ENCODE data around the gene FHOD1. TPM values are rescaled to one million over a fixed set of nuclear protein-coding genes. Genes with fewer than 3 reads are reported as not detected.

The FHOD1 gene
- total RNA-seq, 4 donors from 2014 or later: 7.7 to 28.8 (median 15.3) TPM

DNA sequence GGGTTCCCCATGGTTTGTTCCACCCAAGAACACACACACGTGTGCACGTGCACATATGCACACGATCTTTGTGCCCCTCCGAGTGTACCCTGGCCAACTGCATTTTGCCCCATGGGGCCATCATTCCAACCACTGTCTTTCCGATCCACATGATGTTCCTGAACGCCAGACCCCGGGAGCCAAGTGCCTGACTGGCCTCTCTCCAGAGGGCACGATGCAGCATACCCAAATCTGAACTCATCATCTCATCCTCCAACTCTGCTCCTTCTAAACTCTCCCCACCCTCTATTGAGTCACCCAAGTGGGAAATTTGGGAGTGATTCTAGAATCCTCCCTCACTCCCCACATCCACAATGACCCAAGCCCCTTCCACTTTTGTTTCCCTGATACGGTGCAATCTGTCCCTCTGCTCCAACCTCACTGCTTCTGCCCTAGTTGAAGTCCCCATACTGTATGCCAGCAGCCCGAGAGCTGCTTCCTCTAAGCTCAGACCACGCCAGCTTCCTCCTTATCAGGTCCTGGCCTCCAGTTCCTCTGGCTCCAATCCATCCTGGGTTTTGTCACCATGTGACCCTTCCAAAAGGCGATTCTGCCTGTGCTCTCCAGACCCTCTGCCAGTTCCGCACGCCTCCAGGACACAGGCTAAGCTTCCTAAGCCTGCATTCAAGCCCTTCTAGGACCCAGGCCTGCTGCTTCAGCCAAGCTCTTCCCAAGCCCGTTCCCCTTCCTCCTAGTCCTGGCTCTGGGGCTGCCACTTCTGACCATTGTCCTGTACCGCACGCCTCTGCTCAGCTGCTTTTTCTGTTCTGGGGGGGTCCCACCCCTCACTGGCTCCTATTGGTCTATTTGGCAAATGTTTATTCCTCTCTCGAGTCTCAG is 30.4 kb downstream of the FHOD1 start:
- H3K4me3 ChIP-seq: no peak overlapping the region
- peaks cover 13% of the 10 kb centered on the region for H3K4me1 ChIP-seq
- no peaks in the 10 kb centered on the region for H3K9me3 ChIP-seq
- H3K27me3 ChIP-seq: no peaks in the 10 kb centered on the region
- H3K36me3 ChIP-seq: no peaks in the 10 kb centered on the region
- DNase-seq (ENCODE audit: low spot score in 2 of 2): no peak
- TF ChIP-seq POLR2AphosphoS5 (IDR thresholded peaks at IDR 0.05) (no peak), POLR2A (IDR thresholded peaks at IDR 0.05) (no peak), EP300 (IDR thresholded peaks at IDR 0.05) (no peak)
- TF ChIP-seq, protein P1, sequence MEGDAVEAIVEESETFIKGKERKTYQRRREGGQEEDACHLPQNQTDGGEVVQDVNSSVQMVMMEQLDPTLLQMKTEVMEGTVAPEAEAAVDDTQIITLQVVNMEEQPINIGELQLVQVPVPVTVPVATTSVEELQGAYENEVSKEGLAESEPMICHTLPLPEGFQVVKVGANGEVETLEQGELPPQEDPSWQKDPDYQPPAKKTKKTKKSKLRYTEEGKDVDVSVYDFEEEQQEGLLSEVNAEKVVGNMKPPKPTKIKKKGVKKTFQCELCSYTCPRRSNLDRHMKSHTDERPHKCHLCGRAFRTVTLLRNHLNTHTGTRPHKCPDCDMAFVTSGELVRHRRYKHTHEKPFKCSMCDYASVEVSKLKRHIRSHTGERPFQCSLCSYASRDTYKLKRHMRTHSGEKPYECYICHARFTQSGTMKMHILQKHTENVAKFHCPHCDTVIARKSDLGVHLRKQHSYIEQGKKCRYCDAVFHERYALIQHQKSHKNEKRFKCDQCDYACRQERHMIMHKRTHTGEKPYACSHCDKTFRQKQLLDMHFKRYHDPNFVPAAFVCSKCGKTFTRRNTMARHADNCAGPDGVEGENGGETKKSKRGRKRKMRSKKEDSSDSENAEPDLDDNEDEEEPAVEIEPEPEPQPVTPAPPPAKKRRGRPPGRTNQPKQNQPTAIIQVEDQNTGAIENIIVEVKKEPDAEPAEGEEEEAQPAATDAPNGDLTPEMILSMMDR (IDR thresholded peaks at IDR 0.05): no peak
- WGBS: 81% methylated on average over 18 of the region's 18 CpGs
- H3K27ac ChIP-seq: no peak overlapping the region

- Histone ChIP-seq H3K4me1 (peaks cover 13% of the 10 kb centered on the region), H3K9me3 (no peaks in the 10 kb centered on the region), H3K4me3 (no peak overlapping the region), H3K27me3 (no peaks in the 10 kb centered on the region), H3K27ac (no peak overlapping the region), H3K36me3 (no peaks in the 10 kb centered on the region)
- TF ChIP-seq POLR2A (IDR thresholded peaks at IDR 0.05): no peak
- TF ChIP-seq EP300 (IDR thresholded peaks at IDR 0.05): no peak
- TF ChIP-seq, protein P1 (IDR thresholded peaks at IDR 0.05): no peak
- 74% methylated on average over 5 of the region's 5 CpGs for WGBS
- no peak for DNase-seq (ENCODE audit: low spot score in 2 of 2)
Observed at GRCh38 chr16:67215706-67216105, 31.6 kb downstream of the FHOD1 start.

GRCh38 chr16:67213197-67214019 is 33.9 kb downstream of the FHOD1 start:
- H3K36me3 ChIP-seq: peaks cover 4% of the 10 kb centered on the region
- WGBS: 84% methylated on average over 8 of the region's 8 CpGs
- H3K27me3 ChIP-seq: no peaks in the 10 kb centered on the region
- H3K4me1 ChIP-seq: peaks cover 13% of the 10 kb centered on the region
- H3K4me3 ChIP-seq: no peak overlapping the region
- no peak for TF ChIP-seq POLR2AphosphoS5 (IDR thresholded peaks at IDR 0.05)
- H3K27ac ChIP-seq: no peak overlapping the region
- no peaks in the 10 kb centered on the region for H3K9me3 ChIP-seq
- DNase-seq (ENCODE audit: low spot score in 2 of 2): no peak

DNA sequence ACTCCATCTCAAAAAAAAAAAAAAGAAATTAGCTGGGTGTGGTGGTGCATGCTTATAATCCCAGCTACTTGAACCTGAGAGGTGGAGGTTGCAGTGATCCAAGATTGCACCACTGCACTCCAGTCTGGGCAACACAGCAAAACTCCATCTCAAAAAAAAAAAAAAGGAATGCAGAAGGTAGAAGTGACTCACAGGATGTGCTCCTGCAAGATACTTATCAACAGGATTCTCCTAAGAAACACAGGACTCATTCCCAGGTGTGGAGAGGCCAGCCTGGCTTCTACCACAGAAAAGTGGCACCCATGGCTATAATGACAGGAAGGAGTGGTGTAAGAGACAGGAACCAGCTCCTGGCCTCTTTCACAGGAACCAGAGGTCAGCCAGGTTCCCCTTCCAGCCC is 34.5 kb downstream of the FHOD1 start:
- Histone ChIP-seq H3K27ac (no peak overlapping the region), H3K4me1 (peaks cover 15% of the 10 kb centered on the region), H3K36me3 (peaks cover 4% of the 10 kb centered on the region), H3K27me3 (no peaks in the 10 kb centered on the region), H3K9me3 (no peaks in the 10 kb centered on the region), H3K4me3 (no peak overlapping the region)
- no peak for DNase-seq (ENCODE audit: low spot score in 2 of 2)
- TF ChIP-seq, protein P1 (IDR thresholded peaks at IDR 0.05): no peak
- no peak for TF ChIP-seq POLR2AphosphoS5 (IDR thresholded peaks at IDR 0.05)
- no peak for TF ChIP-seq POLR2A (IDR thresholded peaks at IDR 0.05)
- TF ChIP-seq EP300 (IDR thresholded peaks at IDR 0.05): no peak

DNA sequence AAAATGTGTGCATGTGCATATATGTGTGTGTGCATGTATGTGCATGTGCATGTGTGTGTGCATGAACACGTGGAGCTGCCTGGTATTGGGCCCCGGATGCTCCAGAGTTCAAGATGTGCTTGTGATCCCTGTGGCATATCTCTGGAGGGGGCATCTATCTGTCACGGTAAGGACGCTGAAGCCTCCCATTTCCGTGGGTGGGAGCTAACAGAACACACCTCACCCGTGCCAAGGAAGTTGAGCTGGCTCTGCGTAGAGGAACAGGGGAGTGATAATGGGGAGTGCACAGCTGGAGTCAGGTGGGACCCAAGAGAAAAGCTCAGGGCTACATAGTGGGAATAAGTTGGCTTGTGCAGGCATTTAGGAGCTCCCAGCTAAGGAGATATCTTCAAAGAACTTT is 35.6 kb downstream of the FHOD1 start:
- Histone ChIP-seq H3K27me3 (no peaks in the 10 kb centered on the region), H3K27ac (no peak overlapping the region), H3K4me1 (peaks cover 13% of the 10 kb centered on the region), H3K4me3 (no peak overlapping the region), H3K36me3 (peaks cover 9% of the 10 kb centered on the region), H3K9me3 (no peaks in the 10 kb centered on the region)
- TF ChIP-seq EP300 (IDR thresholded peaks at IDR 0.05): no peak
- no peak for TF ChIP-seq POLR2A (IDR thresholded peaks at IDR 0.05)
- 86% methylated on average over 7 of the region's 7 CpGs for WGBS
- no peak for DNase-seq (ENCODE audit: low spot score in 2 of 2)

Data from suprapubic skin (tissue), 4 donors.